GM23338 (cell line): ENCODE measurements around the gene RGMB.

Source experiments
- CREB1 ChIP-seq: fragments of 250-450 bp; sonication (Bioruptor Pico); IDR thresholded peaks from 2 replicates; pipeline ENCODE4 v1.5.0; 2020; ENCODE audit warnings: low read depth, mild to moderate bottlenecking, moderate library complexity
- CTCF ChIP-seq, 2 experiments: fragments of 200-600 bp in 1 of 2; sonication (generic) in 1 of 2; conservative IDR thresholded peaks; 2 replicates each; pipeline versions ENCODE4 v1.5.1 to v1.6.1; 2016 to 2017; ENCODE audit warnings: antibody characterized with exemption in 2 of 2, low read depth in 2 of 2, mild to moderate bottlenecking in 2 of 2, moderate library complexity in 1 of 2
- ETS1 ChIP-seq: IDR thresholded peaks from 2 replicates; pipeline ENCODE4 v1.6.1; 2016; ENCODE audit warnings: antibody characterized with exemption
- EZH2 ChIP-seq: fragments of 200-600 bp; sonication (generic); IDR thresholded peaks from one replicate; pipeline ENCODE4 v1.8.0; 2017; ENCODE audit warnings: antibody characterized with exemption, mild to moderate bottlenecking, low read depth; ENCODE audit not compliant: unreplicated experiment
- EZH2phosphoT487 ChIP-seq: fragments of 200-600 bp; sonication (generic); IDR thresholded peaks from one replicate; pipeline ENCODE4 v1.8.1; 2018; ENCODE audit warnings: antibody characterized with exemption; ENCODE audit not compliant: unreplicated experiment
- JUNB ChIP-seq: IDR thresholded peaks from one replicate; pipeline ENCODE4 v1.6.1; 2016; ENCODE audit warnings: antibody characterized with exemption; ENCODE audit not compliant: unreplicated experiment
- NANOG ChIP-seq: IDR thresholded peaks from 2 replicates; pipeline ENCODE4 v1.6.1; 2016; ENCODE audit warnings: antibody characterized with exemption, borderline replicate concordance
- POLR2AphosphoS5 ChIP-seq: IDR thresholded peaks from 2 replicates; pipeline ENCODE4 v1.6.1; 2016; ENCODE audit warnings: antibody characterized with exemption, low read depth
- STAT1 ChIP-seq: IDR thresholded peaks from one replicate; pipeline ENCODE4 v1.6.1; 2016; ENCODE audit warnings: antibody characterized with exemption; ENCODE audit not compliant: unreplicated experiment
- ZNF114 ChIP-seq: fragments of 250-450 bp; sonication (Bioruptor Pico); IDR thresholded peaks from 2 replicates; pipeline ENCODE4 v1.5.0; 2020; ENCODE audit warnings: mild to moderate bottlenecking, moderate library complexity
- ZNF331 ChIP-seq: fragments of 250-450 bp; sonication (Bioruptor Pico); IDR thresholded peaks from 2 replicates; pipeline ENCODE4 v1.5.0; 2020; ENCODE audit warnings: low read depth, mild to moderate bottlenecking, moderate library complexity
- ZNF462 ChIP-seq: fragments of 250-450 bp; sonication (Bioruptor Pico); IDR thresholded peaks from 2 replicates; pipeline ENCODE4 v1.5.0; 2020; ENCODE audit warnings: mild to moderate bottlenecking, moderate library complexity
- TF ChIP-seq, protein P1 (sequence below): IDR thresholded peaks from one replicate; pipeline ENCODE4 v1.6.1; 2018; ENCODE audit warnings: antibody characterized with exemption; ENCODE audit not compliant: unreplicated experiment

DNA sequence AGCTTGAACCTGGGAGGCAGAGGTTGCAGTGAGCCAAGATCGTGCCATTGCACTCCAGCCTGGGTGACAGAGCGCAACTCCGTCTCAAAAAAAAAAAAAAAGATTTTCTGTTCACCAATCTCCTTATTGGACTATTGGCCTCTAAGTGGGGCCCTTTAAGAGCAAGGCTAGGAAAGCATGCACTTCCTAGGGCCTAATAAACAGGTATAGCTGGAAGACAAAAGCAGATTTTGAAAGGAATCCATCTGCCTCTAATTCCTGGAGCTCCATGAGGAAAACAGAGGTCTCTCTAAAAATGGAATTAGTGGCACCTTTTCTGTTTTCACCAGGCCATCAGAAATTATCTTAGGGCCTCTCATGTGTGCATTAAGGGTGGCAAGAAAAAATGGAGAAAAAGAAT is 70.0 kb downstream of the RGMB start:
- TF ChIP-seq CTCF (conservative IDR thresholded peaks at IDR 0.05; ENCODE audit: low read depth in 2 of 2) (no peak), POLR2AphosphoS5 (no peak), ZNF331 (CRISPR knock-in tag) (no peak), EZH2 (no peak), CREB1 (CRISPR knock-in tag) (no peak), JUNB (no peak), EZH2phosphoT487 (no peak), ZNF114 (no peak), NANOG (no peak), ETS1 (no peak), STAT1 (no peak), ZNF462 (CRISPR knock-in tag) (no peak)
- TF ChIP-seq, protein P1, sequence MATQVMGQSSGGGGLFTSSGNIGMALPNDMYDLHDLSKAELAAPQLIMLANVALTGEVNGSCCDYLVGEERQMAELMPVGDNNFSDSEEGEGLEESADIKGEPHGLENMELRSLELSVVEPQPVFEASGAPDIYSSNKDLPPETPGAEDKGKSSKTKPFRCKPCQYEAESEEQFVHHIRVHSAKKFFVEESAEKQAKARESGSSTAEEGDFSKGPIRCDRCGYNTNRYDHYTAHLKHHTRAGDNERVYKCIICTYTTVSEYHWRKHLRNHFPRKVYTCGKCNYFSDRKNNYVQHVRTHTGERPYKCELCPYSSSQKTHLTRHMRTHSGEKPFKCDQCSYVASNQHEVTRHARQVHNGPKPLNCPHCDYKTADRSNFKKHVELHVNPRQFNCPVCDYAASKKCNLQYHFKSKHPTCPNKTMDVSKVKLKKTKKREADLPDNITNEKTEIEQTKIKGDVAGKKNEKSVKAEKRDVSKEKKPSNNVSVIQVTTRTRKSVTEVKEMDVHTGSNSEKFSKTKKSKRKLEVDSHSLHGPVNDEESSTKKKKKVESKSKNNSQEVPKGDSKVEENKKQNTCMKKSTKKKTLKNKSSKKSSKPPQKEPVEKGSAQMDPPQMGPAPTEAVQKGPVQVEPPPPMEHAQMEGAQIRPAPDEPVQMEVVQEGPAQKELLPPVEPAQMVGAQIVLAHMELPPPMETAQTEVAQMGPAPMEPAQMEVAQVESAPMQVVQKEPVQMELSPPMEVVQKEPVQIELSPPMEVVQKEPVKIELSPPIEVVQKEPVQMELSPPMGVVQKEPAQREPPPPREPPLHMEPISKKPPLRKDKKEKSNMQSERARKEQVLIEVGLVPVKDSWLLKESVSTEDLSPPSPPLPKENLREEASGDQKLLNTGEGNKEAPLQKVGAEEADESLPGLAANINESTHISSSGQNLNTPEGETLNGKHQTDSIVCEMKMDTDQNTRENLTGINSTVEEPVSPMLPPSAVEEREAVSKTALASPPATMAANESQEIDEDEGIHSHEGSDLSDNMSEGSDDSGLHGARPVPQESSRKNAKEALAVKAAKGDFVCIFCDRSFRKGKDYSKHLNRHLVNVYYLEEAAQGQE: no peak
